Measurements from ENCODE around the gene PDE4B. TPM values are rescaled to one million over a fixed set of nuclear protein-coding genes. Genes with fewer than 3 reads are reported as not detected.

PDE4B gene
- total RNA-seq, 1 donor from 2014 or later: 6.8 TPM

DNA sequence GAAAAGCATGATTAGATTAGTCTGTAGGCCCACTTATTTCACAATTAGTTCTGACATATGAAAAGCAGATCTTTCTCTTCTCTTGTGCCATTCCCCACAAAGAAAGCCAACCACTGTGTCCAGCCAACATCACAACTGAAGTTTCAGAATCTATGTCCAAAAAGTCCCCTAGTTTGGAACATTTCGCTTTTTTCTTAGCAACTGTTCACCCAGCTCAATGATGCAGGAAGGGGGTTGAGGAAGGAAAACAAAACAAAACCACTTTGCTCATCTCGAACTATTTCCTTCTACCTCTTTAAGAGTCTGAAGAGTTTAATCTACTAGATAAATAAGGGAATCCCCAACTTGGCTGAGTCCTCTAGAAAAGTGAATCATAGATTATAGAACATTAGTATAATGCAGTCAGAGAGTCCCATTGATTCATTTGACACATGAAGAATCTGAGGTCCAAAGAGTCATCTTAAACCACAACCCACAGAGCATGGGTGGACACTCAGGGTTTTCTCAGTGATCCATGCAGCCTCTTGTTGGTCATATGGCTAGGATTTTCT, 581.9 kb downstream of the PDE4B start:
- intact Hi-C loops (cut with DNase I): loop anchor here (5.0 kb wide), 1 partner anchor 73 kb away; no protein-coding TSS in a partner anchor
- DNase-seq (ENCODE audit: low spot score): no peak

DNA sequence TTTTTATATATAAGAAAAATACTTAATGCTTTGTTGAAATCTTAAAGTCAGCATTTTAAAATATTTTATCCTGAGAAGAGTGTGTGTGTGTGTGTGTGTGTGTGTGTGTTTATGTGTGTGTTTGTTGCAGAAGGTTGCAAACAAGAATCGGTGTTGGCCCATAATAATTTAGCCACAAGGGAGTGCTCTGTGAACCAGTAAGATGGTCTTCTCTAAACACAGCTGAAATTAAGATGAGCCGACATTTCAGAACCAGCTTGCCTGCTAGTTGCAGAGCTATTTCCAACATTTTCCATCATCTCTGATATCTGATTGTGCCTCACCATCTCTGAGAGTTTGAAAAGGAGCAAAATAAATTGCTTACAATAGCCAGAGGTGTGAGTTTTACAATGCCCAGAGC, 582.4 kb downstream of the PDE4B start:
- intact Hi-C loops (cut with DNase I): no loop called here
- DNase-seq (ENCODE audit: low spot score): no peak

DNA sequence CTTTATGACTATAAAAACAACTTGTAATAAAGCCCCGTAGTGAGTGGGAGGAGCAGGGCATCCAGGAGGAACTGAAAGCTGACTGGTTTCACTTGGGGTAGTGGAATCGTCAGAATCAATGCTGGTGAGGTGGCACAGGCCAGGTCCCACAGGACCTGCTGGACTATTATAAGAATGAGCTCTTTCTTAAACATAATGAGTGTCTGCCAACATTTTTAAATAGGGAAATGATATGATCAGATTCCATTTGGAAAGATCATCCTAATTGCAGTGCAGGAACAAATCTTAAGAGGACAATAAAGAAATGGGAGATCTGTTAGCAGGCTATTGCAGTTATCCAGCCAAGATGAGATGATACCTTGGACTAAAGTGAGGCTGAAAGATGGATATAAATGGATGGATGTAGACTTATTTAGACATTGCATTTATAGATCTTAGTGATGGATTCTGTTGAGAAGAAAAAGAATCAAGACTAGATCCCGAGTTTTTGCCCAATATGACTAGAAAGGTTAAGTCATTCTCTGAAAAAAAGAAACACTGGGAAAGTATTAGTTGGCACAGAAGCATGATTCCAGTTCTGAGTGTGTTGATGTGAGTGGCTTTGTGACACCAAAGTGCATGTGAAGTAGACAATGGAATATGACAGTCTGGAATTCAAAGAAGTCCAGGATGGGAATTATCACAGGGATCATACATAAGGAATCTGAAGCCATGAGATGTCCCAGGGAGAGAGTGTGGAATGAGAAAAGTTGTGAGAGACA, 587.9 kb downstream of the PDE4B start:
- intact Hi-C loops (cut with DNase I): no loop called here
- DNase-seq (ENCODE audit: low spot score): no peak

DNA sequence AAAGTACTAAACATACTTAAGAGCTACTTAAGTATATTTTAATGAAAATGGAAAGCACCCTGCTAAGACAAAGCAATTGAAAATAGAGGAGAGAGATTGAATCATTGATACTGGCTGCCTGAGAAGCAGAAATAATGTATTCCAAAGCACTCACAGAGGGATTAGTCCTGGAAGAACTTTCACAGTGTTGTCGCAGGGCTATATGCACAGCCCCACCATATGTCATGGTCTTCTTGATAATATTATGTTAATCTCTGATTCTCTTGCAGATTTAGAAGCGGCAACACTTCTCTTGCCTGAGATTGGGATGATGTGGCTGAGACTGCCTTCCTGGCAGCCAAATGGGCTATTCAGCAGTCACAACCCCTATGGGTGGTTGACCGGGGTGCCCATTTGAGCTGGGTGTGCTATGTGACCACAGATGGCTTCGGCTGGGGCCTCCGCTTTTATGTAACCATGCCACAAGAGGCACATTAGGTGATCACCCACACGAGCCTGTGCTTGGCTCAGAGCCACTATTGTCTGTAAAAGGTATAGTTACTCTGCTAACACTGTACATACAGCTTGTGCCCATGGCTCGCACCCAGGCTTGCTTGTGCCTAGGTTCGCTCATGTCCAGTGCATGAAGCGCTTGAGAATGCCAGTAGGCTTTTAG, 589.1 kb downstream of the PDE4B start:
- no peak for DNase-seq (ENCODE audit: low spot score)

DNA sequence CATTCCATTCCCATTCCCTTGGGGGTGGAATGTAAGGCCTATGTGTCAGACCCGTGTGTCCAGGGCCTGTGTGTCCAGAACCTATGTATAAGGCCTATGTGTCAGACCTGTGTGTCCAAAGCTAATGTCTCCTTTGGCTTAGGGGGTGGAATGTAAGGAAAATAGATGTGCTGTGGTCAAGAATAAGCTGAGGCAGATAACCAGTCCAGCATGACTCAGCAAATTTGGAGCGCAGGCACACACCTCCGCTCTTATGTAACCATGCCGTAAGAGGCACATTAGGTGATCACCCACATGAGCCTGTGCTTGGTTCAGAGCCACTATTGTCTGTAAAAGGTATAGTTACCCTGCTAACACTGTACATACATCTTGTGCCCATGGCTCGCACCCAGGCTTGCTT, 590.5 kb downstream of the PDE4B start:
- no peak for DNase-seq (ENCODE audit: low spot score)
- intact Hi-C loops (cut with DNase I): no loop called here

More for the DNA sequence above, 589.1 kb downstream of the PDE4B start:
- intact Hi-C loops (cut with DNase I): no loop called here

DNA sequence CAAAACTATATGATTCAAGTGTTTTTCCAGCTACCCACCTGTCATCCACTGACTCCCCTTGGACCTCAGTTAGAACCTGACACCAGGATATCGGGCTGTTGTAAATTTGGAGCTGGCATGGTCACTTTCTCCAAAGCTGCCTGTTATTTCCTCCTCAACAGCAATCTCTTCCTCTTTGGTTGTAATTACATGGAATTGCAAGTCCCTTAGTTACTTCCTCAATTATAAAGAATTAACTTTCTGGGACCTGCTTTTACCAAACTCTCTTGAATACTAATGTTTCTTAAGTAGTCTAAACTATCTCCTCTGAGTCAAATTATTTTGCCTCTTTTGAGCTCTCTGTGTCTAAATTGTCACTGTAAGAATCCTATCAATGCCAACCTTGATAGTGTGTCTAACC, 590.9 kb downstream of the PDE4B start:
- no peak for DNase-seq (ENCODE audit: low spot score)
- intact Hi-C loops (cut with DNase I): no loop called here

DNA sequence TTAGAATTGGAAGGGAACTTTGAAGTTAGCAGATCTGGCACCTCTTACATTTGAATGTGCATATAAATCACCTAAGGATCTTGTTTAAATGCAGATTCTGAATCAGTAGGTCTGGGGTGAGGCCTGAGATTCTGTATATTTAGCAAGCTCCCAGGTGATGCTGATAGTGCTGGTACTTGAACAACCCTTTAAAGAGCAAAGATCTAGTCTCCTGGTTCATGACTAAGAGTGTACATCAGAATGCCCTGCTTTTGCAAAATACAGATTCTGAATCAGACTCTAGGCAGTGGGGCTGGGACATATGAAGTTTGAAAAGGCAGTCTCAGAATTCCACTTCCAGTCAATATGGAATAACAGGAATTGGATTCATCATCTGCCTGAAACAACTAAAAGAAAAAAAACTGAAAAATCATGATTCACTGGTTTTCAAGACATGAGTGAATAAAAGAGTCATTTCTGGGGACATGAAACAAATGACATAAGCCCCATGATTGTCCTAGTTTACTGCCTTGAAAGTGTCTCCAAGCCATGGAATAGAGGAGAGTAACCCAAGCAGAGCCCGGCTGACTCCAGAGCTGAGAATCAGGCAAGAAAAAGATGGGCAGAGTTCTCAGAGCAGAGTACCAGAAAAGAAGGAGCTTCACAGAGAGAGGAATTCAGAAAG, 591.7 kb downstream of the PDE4B start:
- no peak for DNase-seq (ENCODE audit: low spot score)
- intact Hi-C loops (cut with DNase I): no loop called here

DNA sequence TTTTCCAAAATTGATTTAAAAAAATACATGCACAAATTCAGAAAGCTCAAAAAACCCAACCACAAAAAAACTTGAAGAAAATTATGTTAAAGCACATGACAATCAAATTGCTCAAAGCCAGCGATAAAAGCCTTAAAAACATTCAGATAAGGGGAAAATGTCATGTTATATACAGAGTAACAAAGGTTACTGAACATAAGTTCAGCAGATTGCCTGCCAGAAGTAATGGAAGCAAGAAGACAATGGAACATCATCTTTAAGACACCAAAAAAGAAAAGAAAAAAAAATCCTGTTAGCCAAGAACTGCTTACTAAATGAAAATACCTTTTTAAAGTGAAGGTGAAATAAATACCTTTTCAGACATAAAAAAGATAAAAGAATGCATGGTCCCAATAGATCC, 594.0 kb downstream of the PDE4B start:
- DNase-seq (ENCODE audit: low spot score): no peak
- intact Hi-C loops (cut with DNase I): no loop called here

DNA sequence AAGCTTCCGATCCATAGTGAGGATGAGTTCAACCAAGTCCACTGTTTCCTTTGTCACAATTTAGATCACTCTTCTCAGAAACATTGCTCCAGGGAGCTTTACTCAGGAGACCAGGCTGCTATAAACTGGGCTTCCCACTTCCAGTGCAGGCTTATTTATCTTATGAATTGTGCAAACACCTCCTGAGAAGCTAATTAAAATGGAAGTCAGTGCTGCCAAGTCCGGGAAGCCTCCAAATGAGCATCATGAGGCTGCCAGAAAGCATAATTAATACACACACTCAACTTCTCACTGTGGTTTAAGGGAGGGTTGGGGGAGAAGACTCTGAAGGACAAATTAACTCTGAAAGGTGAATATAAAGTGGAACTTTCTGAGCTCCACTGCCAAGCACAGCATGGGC, 596.2 kb downstream of the PDE4B start:
- intact Hi-C loops (cut with DNase I): no loop called here
- no peak for DNase-seq (ENCODE audit: low spot score)

DNA sequence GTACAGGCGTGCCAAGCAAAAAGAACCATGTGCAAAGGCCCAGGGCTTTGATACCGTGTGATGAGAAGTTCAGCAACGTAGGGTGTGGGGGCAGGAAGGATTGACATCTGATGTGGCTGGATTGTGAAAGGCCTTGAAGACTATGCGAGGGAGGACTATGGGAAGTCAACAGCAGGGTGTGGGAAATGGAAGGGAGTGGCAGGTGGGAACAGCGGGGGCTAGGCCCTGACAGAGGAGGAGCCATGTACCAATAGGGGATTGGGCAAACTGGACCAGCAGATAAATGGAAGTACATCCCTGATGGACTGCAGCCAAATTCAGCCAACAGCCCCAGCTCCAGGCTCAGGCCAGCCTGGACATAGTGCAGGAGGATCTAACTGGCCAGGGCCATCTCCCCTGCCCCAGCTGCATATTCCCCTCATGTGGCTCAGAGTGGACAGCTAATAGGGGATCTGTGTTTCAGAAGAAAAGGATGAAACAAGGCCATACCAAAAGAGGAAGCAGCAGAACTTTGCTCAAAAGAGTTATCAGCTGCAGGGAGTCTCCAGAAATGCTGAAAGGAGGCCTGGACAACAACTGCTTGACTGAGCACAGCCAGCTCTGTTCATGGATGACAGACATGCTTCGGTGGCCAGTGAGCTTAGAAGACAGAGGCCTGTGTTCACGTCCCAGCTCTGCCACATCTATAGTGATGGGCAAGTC, 601.0 kb downstream of the PDE4B start:
- intact Hi-C loops (cut with DNase I): no loop called here
- no peak for DNase-seq (ENCODE audit: low spot score)

DNA sequence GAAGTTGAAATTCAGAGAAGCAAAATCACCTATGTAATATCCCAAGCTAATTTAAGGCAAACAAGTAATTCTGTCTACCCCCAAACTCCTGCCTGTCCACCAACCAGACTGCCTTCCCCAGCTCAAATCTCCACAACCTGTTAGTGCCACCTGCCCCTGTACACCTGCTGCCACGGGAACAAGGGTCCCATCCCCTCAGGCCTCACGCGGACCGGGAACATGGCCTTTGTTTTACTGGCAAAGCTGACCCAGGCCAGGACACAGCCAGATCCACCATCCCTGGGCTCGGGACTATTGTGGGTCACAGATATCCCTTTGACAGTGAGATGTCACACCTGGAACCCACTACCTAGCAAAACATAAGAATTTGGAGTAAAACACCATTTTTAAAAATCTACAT, 601.9 kb downstream of the PDE4B start:
- intact Hi-C loops (cut with DNase I): no loop called here
- DNase-seq (ENCODE audit: low spot score): no peak

DNA sequence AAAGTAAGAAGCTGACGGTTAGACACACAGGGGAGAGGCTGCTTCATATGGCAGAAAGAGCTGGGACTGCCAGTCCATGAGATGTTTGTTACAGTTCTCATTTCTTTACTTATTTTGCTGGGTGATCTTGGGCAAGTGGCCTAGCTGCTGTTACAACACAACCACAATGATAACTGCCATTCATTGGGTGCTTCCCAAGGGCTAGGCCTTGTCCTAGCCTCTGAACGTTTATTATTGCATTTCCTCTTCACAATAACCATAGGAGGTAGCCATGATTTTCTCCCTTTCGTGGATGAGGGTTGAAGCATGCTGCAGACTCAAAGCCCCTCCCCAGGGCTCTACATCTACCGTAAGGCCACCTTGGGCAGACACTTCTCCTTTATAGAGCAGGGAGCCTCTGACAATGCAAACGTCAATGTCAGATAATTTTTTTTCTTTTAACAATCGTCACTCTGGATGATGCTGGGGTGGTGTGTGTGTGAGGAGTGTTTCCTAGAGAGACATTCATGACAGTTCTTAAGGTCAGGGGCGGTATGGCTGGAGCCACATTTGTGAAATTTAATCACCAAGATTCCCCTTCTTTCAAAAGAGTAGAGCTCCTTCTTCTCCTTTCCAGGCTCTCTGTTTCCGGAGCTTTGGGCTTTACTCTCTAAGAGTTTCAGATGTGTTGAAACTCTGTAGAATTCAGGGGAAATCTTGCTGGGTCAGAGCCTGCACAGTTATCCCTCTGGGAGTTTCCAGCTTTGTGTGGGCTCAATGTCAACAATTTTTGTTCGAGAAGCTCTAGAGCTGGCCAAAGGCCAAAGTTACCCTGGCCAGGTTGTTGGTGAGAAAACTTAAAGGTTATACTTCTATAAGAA, 602.7 kb downstream of the PDE4B start:
- intact Hi-C loops (cut with DNase I): no loop called here
- no peak for DNase-seq (ENCODE audit: low spot score)

DNA sequence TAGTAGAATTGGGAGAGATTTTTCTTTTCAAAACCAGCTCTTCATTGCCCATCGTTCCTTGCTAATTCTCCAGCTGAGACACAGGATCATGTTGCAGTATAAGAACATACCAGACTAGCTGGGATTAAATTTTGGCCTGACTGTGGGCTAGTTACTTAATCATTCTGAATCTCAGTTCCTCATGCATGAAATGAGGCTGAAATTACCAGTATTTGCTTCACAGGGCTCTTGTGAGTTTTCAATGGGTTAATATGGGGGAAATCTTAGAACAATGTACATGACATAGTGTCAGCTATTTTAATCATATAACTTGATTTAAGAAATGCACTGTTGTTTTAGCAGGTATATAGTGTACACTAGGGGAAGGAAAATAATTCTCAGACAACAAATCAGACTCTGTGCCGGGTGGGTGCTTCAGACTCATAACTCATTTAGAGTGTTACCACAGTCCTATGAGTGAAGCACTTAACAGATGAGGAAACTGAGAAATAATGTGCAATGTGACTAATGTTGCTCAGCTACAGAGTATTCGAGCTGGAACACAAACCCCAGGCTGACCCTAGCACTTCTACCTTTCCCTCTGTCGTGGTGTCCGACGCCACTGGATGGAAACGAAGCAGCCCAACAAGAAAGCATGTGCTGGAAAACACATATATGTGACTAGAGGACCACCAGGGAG, 603.7 kb downstream of the PDE4B start:
- no peak for DNase-seq (ENCODE audit: low spot score)
- intact Hi-C loops (cut with DNase I): no loop called here

DNA sequence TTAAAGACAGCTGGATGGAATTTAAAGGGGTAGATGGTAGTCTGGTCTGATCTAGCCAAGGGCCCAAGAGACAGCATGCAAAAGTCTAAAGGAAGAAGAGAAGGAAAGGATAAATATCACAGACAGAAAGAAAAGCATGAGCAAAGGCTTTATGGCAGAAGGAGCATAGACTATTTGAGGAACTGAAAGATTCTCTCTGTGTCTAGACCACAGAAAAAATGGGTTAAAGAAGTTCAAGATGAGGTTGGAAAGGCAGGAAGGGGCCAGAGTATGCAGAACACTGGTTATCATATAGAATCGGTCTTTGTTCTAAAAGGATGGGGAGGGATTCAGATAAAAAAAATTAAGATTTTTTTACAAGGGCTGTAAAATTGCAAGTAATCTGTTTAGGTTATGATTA, 604.5 kb downstream of the PDE4B start:
- intact Hi-C loops (cut with DNase I): no loop called here
- DNase-seq (ENCODE audit: low spot score): no peak

DNA sequence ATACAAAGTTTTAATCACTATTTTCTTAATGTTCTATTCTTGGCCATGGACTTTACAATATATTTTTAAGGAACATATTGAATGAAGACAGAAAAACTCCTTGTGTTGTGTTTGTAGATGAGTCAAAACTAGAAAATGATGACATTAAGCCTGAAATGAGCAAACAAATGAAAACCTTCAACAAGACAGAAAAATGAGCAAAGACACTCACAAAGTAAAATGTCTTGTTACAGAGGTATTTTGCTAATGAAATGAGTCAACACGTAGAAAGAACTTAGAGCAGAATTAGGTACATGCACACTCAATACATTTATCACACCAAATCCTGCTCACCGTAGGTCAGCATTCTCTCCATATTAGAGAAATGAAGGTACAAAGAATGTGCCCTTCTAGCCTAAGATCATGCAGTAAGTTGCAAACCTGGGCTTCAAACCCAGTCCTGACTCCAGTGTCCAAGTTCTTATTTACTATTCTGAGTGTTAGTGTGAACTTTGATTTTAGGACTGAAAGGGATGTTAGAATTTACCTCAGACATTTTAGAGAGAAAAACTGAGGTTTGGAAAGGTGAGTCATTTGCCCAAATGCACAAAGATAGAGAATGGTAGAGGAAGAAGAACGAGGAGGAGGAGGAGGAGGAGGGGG, 607.3 kb downstream of the PDE4B start:
- intact Hi-C loops (cut with DNase I): loop anchor here (5.0 kb wide), 2 partner anchors 33 to 37 kb away; no protein-coding TSS in a partner anchor
- no peak for DNase-seq (ENCODE audit: low spot score)

DNA sequence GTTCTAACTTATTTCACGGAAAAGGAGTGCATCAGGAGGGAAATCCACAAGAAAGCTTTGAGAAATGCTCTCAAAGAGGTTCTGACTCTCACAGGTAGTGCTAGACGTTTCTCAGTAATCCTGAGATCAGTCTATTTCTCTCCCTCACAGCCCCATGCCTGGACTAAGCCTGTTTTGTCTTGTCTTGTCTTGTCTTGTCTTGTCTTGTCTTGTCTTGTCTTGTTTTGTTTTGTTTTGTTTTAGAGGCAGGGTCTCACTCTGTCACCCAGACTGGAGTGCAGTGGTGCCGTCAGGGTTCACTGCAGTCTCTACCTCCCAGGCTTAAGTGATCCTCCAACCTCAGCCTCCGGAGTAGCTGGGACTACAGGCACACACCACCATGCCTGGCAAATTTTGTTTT, 608.0 kb downstream of the PDE4B start:
- no peak for DNase-seq (ENCODE audit: low spot score)
- intact Hi-C loops (cut with DNase I): loop anchor here (5.0 kb wide), 2 partner anchors 33 to 37 kb away; no protein-coding TSS in a partner anchor

DNA sequence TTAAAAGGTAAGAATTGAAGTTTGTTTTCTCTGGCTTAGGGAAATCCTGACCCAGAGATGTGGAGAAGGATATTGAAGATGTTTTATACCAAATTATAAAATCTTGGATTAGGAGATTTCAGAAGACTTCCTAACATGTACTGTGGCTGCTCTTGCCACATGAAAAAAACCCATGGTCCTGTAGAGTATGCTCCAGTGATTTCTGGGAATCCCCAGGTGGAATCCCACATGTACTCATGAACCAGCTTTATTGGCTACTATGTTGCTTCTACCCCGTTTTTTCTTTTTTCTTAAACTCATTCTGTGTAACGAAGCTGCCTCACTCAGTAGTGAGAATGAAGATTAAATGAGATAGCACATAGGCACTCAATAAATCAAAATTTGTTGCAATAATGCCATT, 608.5 kb downstream of the PDE4B start:
- no peak for DNase-seq (ENCODE audit: low spot score)
- intact Hi-C loops (cut with DNase I): loop anchor here (5.0 kb wide), 2 partner anchors 34 to 36 kb away; no protein-coding TSS in a partner anchor

DNA sequence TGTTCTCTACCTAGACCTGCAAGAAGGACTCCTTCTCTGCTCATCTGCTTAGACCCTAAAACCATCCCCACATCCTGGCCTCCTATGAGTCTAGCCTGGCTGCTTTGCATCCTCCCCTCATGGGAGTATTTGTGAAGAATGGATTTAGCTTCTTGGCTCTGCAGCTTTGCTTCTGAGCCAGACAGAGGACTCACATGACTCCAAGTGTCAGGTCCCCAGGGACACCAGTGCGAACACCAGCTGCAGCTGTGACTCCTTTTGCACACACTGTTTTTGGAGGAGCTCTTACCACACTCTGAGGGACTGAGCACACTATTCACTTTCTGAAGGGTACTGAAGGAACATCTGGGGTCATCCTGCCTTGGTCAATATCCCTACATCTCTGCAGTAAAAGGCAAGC, 609.5 kb downstream of the PDE4B start:
- intact Hi-C loops (cut with DNase I): loop anchor here (5.0 kb wide), 2 partner anchors 35 kb away; no protein-coding TSS in a partner anchor
- peak; percentile 85 for DNase-seq (ENCODE audit: low spot score)

Measured in cardiac septum (tissue), 1 donor.